HG03060 (cell line): Measurements from ENCODE around the gene CFAP65.

ENCODE experiments used
- ATAC-seq: cut with Tn5 transposase; IDR thresholded peaks from one replicate; pipeline ENCODE4 v1.9.1; 2021; ENCODE audit warnings: low read depth, moderate number of reproducible peaks; ENCODE audit not compliant: unreplicated experiment

CFAP65 gene

DNA sequence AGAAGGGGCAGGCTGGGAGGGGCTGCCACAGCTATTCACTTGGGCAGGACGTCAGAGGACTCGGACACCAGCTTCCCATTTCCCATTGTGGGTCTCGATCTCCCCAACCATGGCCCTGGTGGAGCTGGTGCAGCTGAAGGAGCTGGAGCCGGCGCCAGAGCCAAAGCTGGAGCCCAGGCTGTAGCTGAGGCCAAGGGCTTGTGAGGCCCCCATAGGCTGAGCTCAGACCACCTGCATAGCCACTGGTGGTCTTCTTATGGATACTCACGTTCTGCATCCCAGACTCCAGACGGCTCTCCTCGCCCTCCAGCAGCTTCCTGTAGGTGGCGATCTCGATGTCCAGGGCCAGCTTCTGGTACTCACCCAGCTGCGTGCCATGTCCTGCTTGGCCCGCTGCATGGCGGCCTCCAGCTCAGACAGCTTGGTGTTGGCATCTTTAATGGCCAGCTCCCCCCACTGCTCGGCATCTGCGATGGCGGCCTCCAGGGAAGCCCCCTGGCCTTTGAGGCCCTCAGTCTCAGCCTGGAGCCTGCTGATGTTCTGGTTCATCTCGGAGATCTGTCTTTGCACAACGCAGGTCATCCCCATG is 87.9 kb downstream of the CFAP65 start:
- no peak for ATAC-seq
